Mesendoderm (in vitro differentiated cells): Measurements from ENCODE around the gene SLC35F3. TPM values are rescaled to one million over a fixed set of nuclear protein-coding genes. Genes with fewer than 3 reads are reported as not detected.
A peak's percentile ranks its signal among the peaks of the same experiment; 100 is the strongest.

Experiments used
- DNase-seq: peaks from one replicate; pipeline ENCODE4 v3.0.0; 2013
- H2AK5ac ChIP-seq: 2 replicates; pipeline ENCODE4 v1.6.1; 2013; ENCODE audit warnings: low read length, inconsistent platforms
- H2BK120ac ChIP-seq: 2 replicates; pipeline ENCODE4 v1.6.1; 2013; ENCODE audit warnings: low read depth, mild to moderate bottlenecking, low read length, moderate library complexity, mixed read lengths
- H2BK15ac ChIP-seq: replicated peaks from 2 replicates; pipeline ENCODE4 v1.6.1; 2013; ENCODE audit warnings: low read depth, mild to moderate bottlenecking, moderate library complexity
- H2BK5ac ChIP-seq: 2 replicates; pipeline ENCODE4 v1.6.1; 2013; ENCODE audit warnings: low read length, inconsistent platforms
- H3K18ac ChIP-seq: 2 replicates; pipeline ENCODE4 v1.6.1; 2013; ENCODE audit warnings: mild to moderate bottlenecking, low read length, mixed read lengths
- H3K23ac ChIP-seq: one replicate; pipeline ENCODE4 v1.6.1; 2013; ENCODE audit warnings: low read length
- H3K27ac ChIP-seq: 2 replicates; pipeline ENCODE4 v1.5.1; 2013; ENCODE audit warnings: low read depth, mild to moderate bottlenecking, inconsistent platforms, low read length, moderate library complexity
- H3K27me3 ChIP-seq: 2 replicates; pipeline ENCODE4 v1.6.1; 2013; ENCODE audit warnings: low read length, control low read depth, mild to moderate bottlenecking, inconsistent platforms; ENCODE audit not compliant: insufficient read depth, poor library complexity
- H3K36me3 ChIP-seq: 2 replicates; pipeline ENCODE4 v1.6.1; 2013; ENCODE audit warnings: low read length, inconsistent platforms; ENCODE audit not compliant: control insufficient read depth, insufficient read depth
- H3K4ac ChIP-seq: one replicate; pipeline ENCODE4 v1.6.1; 2013; ENCODE audit warnings: low read depth, mild to moderate bottlenecking, low read length, moderate library complexity
- H3K4me1 ChIP-seq: 2 replicates; pipeline ENCODE4 v1.6.1; 2013; ENCODE audit warnings: low read depth, low read length, inconsistent platforms; ENCODE audit not compliant: control insufficient read depth
- H3K4me2 ChIP-seq: 2 replicates; pipeline ENCODE4 v1.6.1; 2013; ENCODE audit warnings: low read length
- H3K4me3 ChIP-seq: 2 replicates; pipeline ENCODE4 v1.5.1; 2013; ENCODE audit warnings: mild to moderate bottlenecking, low read length
- H3K56ac ChIP-seq: one replicate; pipeline ENCODE4 v1.6.1; 2013; ENCODE audit warnings: low read length
- H3K79me1 ChIP-seq: 2 replicates; pipeline ENCODE4 v1.6.1; 2013; ENCODE audit warnings: low read length, inconsistent platforms
- H3K79me2 ChIP-seq: 2 replicates; pipeline ENCODE4 v1.6.1; 2013; ENCODE audit warnings: mild to moderate bottlenecking, low read length; ENCODE audit not compliant: control insufficient read depth, insufficient read depth
- H3K9ac ChIP-seq: 2 replicates; pipeline ENCODE4 v1.6.1; 2013; ENCODE audit warnings: low read length, inconsistent platforms
- H4K5ac ChIP-seq: one replicate; pipeline ENCODE4 v1.6.1; 2013; ENCODE audit warnings: low read length
- H4K8ac ChIP-seq: one replicate; pipeline ENCODE4 v1.6.1; 2013; ENCODE audit warnings: low read depth, mild to moderate bottlenecking, control low read depth, low read length, moderate library complexity
- WGBS: extraction: QIAGEN DNeasy Blood & Tissue Kit; methylation state at CpG from one replicate; pipeline ENCODE4 v1.1.7; 2013; ENCODE audit warnings: low lambda C conversion rate, missing lambda C conversion rate; ENCODE audit not compliant: insufficient coverage; ENCODE audit errors: extremely low coverage; 5-methylcytosine and 5-hydroxymethylcytosine counted together
- polyA plus RNA-seq, 2 experiments: library from polyadenylated mRNA; stranded (reverse); fragments of 200-250 nt; gene quantifications; one replicate each; pipeline ENCODE4 v1.2.3, GENCODE V29; 2013

SLC35F3 gene
- 0.97 TPM for polyA plus RNA-seq (2013, experiment 1 of 2)
- polyA plus RNA-seq (2013, experiment 2 of 2): 0.92 TPM

GRCh38 chr1:233904633-233905415 lies at the start of gene SLC35F3:
SLC35F3 (plus strand) TSS chr1:233904676.
- no CpG with 5 or more reads among the region's 101 CpGs for WGBS
- no peak within 1 kb of the TSS for H3K4me3 ChIP-seq
- no peaks in the 10 kb centered on the region for H3K36me3 ChIP-seq
- peak within 1 kb of the TSS; percentile 81 for H3K56ac ChIP-seq
- H3K27ac ChIP-seq: no peak within 1 kb of the TSS
- peak within 1 kb of the TSS; percentile 60 for H3K9ac ChIP-seq
- H3K4ac ChIP-seq: no peak within 1 kb of the TSS
- DNase-seq: peak; percentile 80
- no peaks in the 10 kb centered on the region for H3K79me1 ChIP-seq
- no peak within 1 kb of the TSS for H2AK5ac ChIP-seq
- no peak within 1 kb of the TSS for H3K23ac ChIP-seq
- H2BK120ac ChIP-seq: no peak within 1 kb of the TSS
- H3K4me2 ChIP-seq: peak within 1 kb of the TSS; percentile 80
- peaks cover 12% of the 10 kb centered on the region for H3K27me3 ChIP-seq
- no peak within 1 kb of the TSS for H2BK5ac ChIP-seq
- no peak within 1 kb of the TSS for H3K18ac ChIP-seq
- no peak within 1 kb of the TSS for H2BK15ac ChIP-seq
- no peak within 1 kb of the TSS for H4K8ac ChIP-seq
- no peaks in the 10 kb centered on the region for H3K4me1 ChIP-seq
- no peak within 1 kb of the TSS for H4K5ac ChIP-seq
- H3K79me2 ChIP-seq: no peaks in the 10 kb centered on the region

DNA sequence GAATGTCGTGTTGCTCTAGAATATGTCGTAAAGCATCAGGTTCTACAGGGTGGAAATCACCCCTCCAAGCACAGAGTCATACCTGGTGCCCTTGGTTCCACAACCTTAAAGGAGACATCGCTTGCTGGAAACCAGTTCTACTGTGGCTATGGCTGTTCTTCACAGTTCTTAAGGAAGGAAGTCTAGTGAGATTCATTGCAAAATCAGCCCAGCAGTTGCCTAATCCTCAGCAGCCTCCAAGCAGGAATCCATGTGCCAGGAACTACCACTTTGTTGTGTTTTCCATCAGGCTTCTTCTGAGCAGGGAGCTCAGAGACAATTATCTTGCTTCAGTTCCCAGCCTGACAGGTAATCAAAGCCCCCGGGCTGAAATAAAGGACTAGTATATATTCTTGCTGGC lies 45.0 kb upstream of the SLC35F3 start:
- Histone ChIP-seq H3K18ac (no peak overlapping the region), H2BK15ac (no peak overlapping the region), H3K79me1 (no peaks in the 10 kb centered on the region), H3K4me2 (no peak overlapping the region), H3K9ac (no peak overlapping the region), H2BK5ac (no peak overlapping the region), H3K79me2 (no peaks in the 10 kb centered on the region), H2AK5ac (no peak overlapping the region), H3K4me1 (no peaks in the 10 kb centered on the region), H3K4ac (no peak overlapping the region), H3K4me3 (no peak overlapping the region), H4K5ac (no peak overlapping the region), H3K36me3 (no peaks in the 10 kb centered on the region), H4K8ac (no peak overlapping the region), H3K56ac (no peak overlapping the region), H2BK120ac (no peak overlapping the region), H3K27ac (no peak overlapping the region), H3K27me3 (no peaks in the 10 kb centered on the region), H3K23ac (no peak overlapping the region)
- WGBS: no CpG with 5 or more reads among the region's 4 CpGs
- DNase-seq: peak; percentile 8

GRCh38 chr1:233863901-233864545 lies 40.5 kb upstream of the SLC35F3 start:
- no peak overlapping the region for H2AK5ac ChIP-seq
- H3K79me1 ChIP-seq: no peaks in the 10 kb centered on the region
- H3K4me1 ChIP-seq: no peaks in the 10 kb centered on the region
- H3K9ac ChIP-seq: no peak overlapping the region
- DNase-seq: no peak
- H4K8ac ChIP-seq: no peak overlapping the region
- H2BK5ac ChIP-seq: no peak overlapping the region
- H4K5ac ChIP-seq: no peak overlapping the region
- no peak overlapping the region for H3K23ac ChIP-seq
- no CpG with 5 or more reads among the region's 3 CpGs for WGBS
- no peak overlapping the region for H2BK15ac ChIP-seq
- no peaks in the 10 kb centered on the region for H3K27me3 ChIP-seq
- H2BK120ac ChIP-seq: no peak overlapping the region
- no peak overlapping the region for H3K56ac ChIP-seq
- no peak overlapping the region for H3K18ac ChIP-seq
- no peaks in the 10 kb centered on the region for H3K36me3 ChIP-seq
- H3K27ac ChIP-seq: no peak overlapping the region
- no peak overlapping the region for H3K4me2 ChIP-seq
- no peaks in the 10 kb centered on the region for H3K79me2 ChIP-seq
- H3K4me3 ChIP-seq: no peak overlapping the region
- H3K4ac ChIP-seq: no peak overlapping the region

DNA sequence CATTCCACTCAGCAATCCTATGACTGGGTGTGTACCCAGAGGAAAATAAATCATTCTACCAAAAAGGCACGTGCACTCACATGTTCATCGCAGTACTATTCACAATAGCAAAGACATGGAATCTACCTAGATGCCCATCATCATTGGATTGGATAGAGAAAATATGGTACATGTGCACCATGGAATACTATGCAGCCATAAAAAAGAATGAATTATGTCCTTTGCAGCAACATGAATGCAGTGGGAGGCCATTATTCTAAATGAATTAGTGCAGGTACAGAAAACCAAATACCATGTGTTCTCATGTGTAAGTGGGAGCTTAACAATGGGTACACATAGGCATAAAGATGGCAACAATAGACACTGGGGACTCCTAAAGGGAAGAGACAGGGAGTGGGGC lies 39.9 kb upstream of the SLC35F3 start:
- Histone ChIP-seq H3K27me3 (no peaks in the 10 kb centered on the region), H3K4me1 (no peaks in the 10 kb centered on the region), H3K4ac (no peak overlapping the region), H3K79me1 (no peaks in the 10 kb centered on the region), H3K4me3 (no peak overlapping the region), H2BK5ac (no peak overlapping the region), H3K27ac (no peak overlapping the region), H3K56ac (no peak overlapping the region), H3K23ac (no peak overlapping the region), H3K79me2 (no peaks in the 10 kb centered on the region), H2AK5ac (no peak overlapping the region), H3K36me3 (no peaks in the 10 kb centered on the region), H2BK120ac (no peak overlapping the region), H3K9ac (no peak overlapping the region), H3K18ac (no peak overlapping the region), H3K4me2 (no peak overlapping the region), H4K8ac (no peak overlapping the region), H4K5ac (no peak overlapping the region), H2BK15ac (no peak overlapping the region)
- DNase-seq: no peak
- no CpG with 5 or more reads among the region's 2 CpGs for WGBS

DNA sequence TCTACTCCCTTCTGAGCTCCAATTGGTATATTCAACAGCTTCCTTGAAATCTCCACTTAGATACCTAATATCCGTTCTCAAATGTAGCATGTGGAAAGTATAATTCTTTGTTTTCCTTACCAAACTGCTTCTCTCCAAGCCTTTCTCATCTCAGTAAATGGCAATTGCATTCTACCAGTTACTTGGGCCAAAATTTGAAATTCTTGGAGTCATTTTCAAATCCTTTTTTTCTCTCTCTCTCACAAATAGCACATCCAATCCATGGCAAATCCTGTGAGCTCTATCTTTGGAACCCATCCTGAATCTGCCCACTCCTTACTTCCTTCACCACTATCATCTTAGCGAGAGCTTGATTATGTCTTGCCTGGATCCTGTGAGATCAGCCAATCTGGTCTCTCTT lies 39.3 kb upstream of the SLC35F3 start:
- Histone ChIP-seq H3K18ac (no peak overlapping the region), H3K27ac (no peak overlapping the region), H3K56ac (no peak overlapping the region), H4K8ac (no peak overlapping the region), H3K4me2 (no peak overlapping the region), H2AK5ac (no peak overlapping the region), H2BK120ac (no peak overlapping the region), H3K79me2 (no peaks in the 10 kb centered on the region), H2BK15ac (no peak overlapping the region), H3K4me3 (no peak overlapping the region), H3K36me3 (no peaks in the 10 kb centered on the region), H3K4ac (no peak overlapping the region), H3K79me1 (no peaks in the 10 kb centered on the region), H3K23ac (no peak overlapping the region), H2BK5ac (no peak overlapping the region), H3K4me1 (no peaks in the 10 kb centered on the region), H3K27me3 (no peaks in the 10 kb centered on the region), H3K9ac (no peak overlapping the region), H4K5ac (no peak overlapping the region)
- WGBS: no CpG with 5 or more reads among the region's 2 CpGs
- DNase-seq: no peak
